Measurements from ENCODE around the gene ASMTL.
"Not testable (repeated sequence)": the region's sequence is repeated elsewhere in the genome, so short reads cannot be mapped to it uniquely, and the experiment has no call there.

The ASMTL gene

GRCh38 chrX:1444561-1445500 lies 7.9 kb downstream of the ASMTL start:
- peaks cover 66 to 77% of the 10 kb centered on the region in 2 donors for H3K36me3 Mint-ChIP-seq

GRCh38 chrX:1443496-1444075 lies 9.1 kb downstream of the ASMTL start:
- Mint-ChIP-seq H3K27me3 (no peaks in the 10 kb centered on the region), H3K9me3 (peaks cover 23 to 31% of the 10 kb centered on the region in 2 donors), H3K36me3 (peaks cover 63 to 77% of the 10 kb centered on the region in 2 donors), H3K27ac (no peak overlapping the region), H3K4me3 (no peak overlapping the region), H3K4me1 (peaks cover 26 to 39% of the 10 kb centered on the region in 2 donors)
- DNase-seq (no peak), ATAC-seq (replicated peaks) (no peak)

More at GRCh38 chrX:1444561-1445500, 7.9 kb downstream of the ASMTL start:
- Mint-ChIP-seq H3K4me3 (no peak overlapping the region), H3K4me1 (peaks cover 38 to 51% of the 10 kb centered on the region in 2 donors), H3K27me3 (no peaks in the 10 kb centered on the region), H3K9me3 (peaks cover 33 to 44% of the 10 kb centered on the region in 2 donors), H3K27ac (peak overlapping the region; percentile 67)
- ATAC-seq (replicated peaks) (no peak), DNase-seq (no peak)

GRCh38 chrX:1442724-1443367 lies 9.9 kb downstream of the ASMTL start:
- Mint-ChIP-seq H3K4me3 (no peak overlapping the region), H3K27ac (no peak overlapping the region), H3K4me1 (peaks cover 18 to 31% of the 10 kb centered on the region in 2 donors), H3K9me3 (peaks cover 16 to 24% of the 10 kb centered on the region in 2 donors), H3K36me3 (peaks cover 61 to 77% of the 10 kb centered on the region in 2 donors), H3K27me3 (no peaks in the 10 kb centered on the region)
- no peak for ATAC-seq (replicated peaks)
- DNase-seq = no peak

GRCh38 chrX:1442016-1442665 lies 10.6 kb downstream of the ASMTL start:
- peaks cover 61 to 77% of the 10 kb centered on the region in 2 donors for H3K36me3 Mint-ChIP-seq
- no peak for DNase-seq
- ATAC-seq (replicated peaks) = no peak
- peaks cover 11 to 24% of the 10 kb centered on the region in 2 donors for H3K4me1 Mint-ChIP-seq
- peaks cover 14 to 17% of the 10 kb centered on the region in 2 donors for H3K9me3 Mint-ChIP-seq
- H3K27me3 Mint-ChIP-seq = no peaks in the 10 kb centered on the region
- H3K27ac Mint-ChIP-seq = no peak overlapping the region
- H3K4me3 Mint-ChIP-seq = no peak overlapping the region

- peaks cover 14 to 15% of the 10 kb centered on the region in 2 donors for H3K9me3 Mint-ChIP-seq
- H3K27me3 Mint-ChIP-seq = no peaks in the 10 kb centered on the region
- DNase-seq (no peak), ATAC-seq (replicated peaks) (no peak)
- no peak overlapping the region for H3K4me3 Mint-ChIP-seq
- H3K27ac Mint-ChIP-seq = no peak overlapping the region
- peaks cover 61 to 77% of the 10 kb centered on the region in 2 donors for H3K36me3 Mint-ChIP-seq
- peaks cover 4 to 11% of the 10 kb centered on the region in 2 donors for H3K4me1 Mint-ChIP-seq
Measured at GRCh38 chrX:1440506-1440905, 12.2 kb downstream of the ASMTL start.

DNA sequence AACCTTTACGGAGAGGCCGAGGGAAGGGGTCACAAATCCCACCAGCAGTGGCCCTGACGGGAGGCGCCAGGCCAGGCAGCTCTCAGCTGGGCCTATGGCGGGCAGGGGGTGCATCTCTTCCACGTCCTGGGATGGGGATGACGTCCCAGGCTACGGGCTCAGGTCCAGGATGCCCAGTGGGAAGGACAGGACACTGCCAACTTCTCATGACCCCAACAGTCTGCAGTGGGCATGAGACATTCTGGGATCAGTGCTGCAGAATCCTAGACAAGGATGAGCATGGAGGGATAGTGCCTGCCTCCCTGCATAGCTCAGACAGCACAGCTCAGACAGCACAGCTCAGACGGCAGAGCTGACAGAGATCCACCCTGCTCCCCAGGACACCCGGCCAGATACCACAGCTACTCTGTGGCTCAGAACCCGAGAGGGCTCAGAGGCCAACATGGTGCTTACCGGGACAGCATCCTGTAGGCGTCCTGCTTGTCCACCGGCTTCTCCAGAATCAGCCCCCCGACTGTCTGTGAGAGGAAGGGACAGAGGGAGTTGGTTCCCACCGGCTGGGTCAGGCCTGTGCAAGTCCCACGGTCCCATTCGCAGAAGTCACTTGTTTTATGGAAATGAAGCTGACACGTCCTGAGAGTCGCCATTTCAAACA lies 17.3 kb downstream of the ASMTL start:
- Mint-ChIP-seq H3K4me3 (no peak overlapping the region), H3K36me3 (peaks cover 50 to 70% of the 10 kb centered on the region in 2 donors), H3K9me3 (no peaks in the 10 kb centered on the region), H3K27me3 (no peaks in the 10 kb centered on the region), H3K4me1 (no peaks in the 10 kb centered on the region), H3K27ac (no peak overlapping the region)
- no peak for ATAC-seq (replicated peaks)
- no peak for DNase-seq

DNA sequence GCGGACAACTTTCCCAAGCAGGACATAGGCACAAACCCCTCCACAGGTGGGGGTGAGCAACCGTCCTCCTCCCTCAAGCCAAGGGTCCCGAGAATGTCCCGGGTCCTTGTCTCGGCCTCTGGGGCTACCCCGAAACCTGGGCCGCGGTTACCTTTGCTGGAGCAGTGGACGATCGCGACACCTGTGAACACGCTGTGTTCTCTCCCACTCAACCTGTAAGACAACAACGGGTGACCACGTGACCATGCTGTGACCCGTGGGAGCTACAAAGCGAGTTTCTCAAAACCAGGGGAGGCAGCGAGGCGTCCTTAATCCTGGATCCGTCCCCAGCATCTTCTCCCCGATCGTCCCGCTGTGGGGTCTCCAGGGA lies 17.9 kb downstream of the ASMTL start:
- Mint-ChIP-seq H3K36me3 (peaks cover 54 to 68% of the 10 kb centered on the region in 2 donors), H3K4me3 (no peak overlapping the region), H3K9me3 (no peaks in the 10 kb centered on the region), H3K27ac (no peak overlapping the region), H3K27me3 (no peaks in the 10 kb centered on the region), H3K4me1 (no peaks in the 10 kb centered on the region)
- DNase-seq (no peak), ATAC-seq (replicated peaks) (no peak)

- Mint-ChIP-seq H3K27ac (peak overlapping the region; percentile 86), H3K9me3 (no peaks in the 10 kb centered on the region), H3K4me3 (no peak overlapping the region), H3K27me3 (no peaks in the 10 kb centered on the region), H3K4me1 (no peaks in the 10 kb centered on the region), H3K36me3 (peaks cover 47 to 58% of the 10 kb centered on the region in 2 donors)
- ATAC-seq (replicated peaks) (no peak), DNase-seq (no peak)
Measured at GRCh38 chrX:1433646-1434357, 18.9 kb downstream of the ASMTL start.

DNA sequence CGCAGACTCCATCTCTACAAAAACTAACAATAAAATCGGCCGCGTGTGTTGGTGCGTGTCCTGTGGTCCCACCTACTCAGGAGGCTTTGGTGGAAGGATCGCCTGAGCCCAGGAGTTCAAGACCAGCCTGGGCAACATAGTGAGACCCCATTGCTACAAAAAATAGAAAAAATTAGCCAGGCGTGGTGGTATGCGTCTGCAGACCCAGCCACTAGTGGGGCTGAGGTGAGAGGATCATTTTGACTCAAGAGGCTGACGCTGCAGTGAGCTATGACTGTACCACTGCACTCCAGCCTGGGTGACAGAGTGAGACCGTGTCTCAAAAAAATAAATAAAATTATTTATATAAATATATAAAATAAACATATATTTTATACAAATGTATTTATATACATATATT lies 22.3 kb downstream of the ASMTL start:
- no peaks in the 10 kb centered on the region for H3K4me1 Mint-ChIP-seq
- H3K27me3 Mint-ChIP-seq = no peaks in the 10 kb centered on the region
- H3K27ac Mint-ChIP-seq = no peak overlapping the region
- H3K4me3 Mint-ChIP-seq = no peak overlapping the region
- no peaks in the 10 kb centered on the region for H3K9me3 Mint-ChIP-seq
- H3K36me3 Mint-ChIP-seq = peaks cover 47 to 52% of the 10 kb centered on the region in 2 donors
- DNase-seq = no peak
- peak; percentile 60 to 67 for ATAC-seq (replicated peaks)

DNA sequence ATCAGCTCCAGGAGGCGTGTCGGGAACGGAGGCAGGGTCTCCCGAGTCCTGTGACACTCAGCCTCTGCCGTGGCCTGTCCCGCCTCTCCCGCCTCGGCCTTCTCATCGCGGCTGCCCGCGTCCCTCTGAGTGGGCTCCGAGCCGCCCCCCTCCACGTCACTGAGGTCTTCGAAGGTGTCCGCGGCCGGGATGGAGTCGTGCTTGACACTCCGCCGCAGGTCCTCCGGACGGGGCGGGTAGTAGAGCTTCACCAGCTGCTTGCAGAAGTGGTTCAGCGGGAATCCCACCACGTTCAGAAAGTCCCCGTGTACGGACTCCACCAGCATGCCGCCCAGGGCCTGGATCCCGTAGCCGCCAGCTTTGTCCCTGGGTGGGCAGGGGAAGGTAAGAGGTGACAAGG lies 25.0 kb downstream of the ASMTL start:
- Mint-ChIP-seq H3K27me3 (no peaks in the 10 kb centered on the region), H3K9me3 (peaks cover 16 to 19% of the 10 kb centered on the region in 2 donors), H3K4me1 (peaks cover 0 to 7% of the 10 kb centered on the region in 2 donors), H3K27ac (no peak overlapping the region), H3K36me3 (peaks cover 62 to 64% of the 10 kb centered on the region in 2 donors), H3K4me3 (no peak overlapping the region)
- no peak for ATAC-seq (replicated peaks)
- no peak for DNase-seq

DNA sequence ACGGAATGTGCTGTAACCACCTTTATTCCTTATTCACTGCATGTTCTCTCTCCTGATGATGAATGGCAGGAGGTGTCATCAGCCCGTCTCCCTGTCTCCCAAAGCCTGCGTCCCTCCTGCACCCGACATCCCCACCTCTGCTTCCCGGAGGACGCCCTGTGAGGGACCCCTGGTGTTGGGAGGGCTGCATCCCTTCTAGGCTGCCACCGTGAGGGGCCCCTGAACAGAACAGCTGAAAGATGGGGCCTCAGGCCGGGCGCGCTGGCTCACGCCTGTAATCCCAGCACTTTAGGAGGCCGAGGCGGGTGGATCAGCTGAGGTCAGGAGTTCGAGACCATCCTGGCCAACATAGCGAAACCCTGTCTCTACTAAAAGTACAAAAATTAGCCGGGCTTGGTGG lies 26.4 kb downstream of the ASMTL start:
- not testable (repeated sequence) for H3K4me3 Mint-ChIP-seq; H3K4me1 Mint-ChIP-seq; H3K27ac Mint-ChIP-seq; H3K27me3 Mint-ChIP-seq; ATAC-seq (replicated peaks); DNase-seq
- peaks cover 19% of the 10 kb centered on the region in 2 donors for H3K9me3 Mint-ChIP-seq
- peaks cover 67% of the 10 kb centered on the region in 2 donors for H3K36me3 Mint-ChIP-seq

DNA sequence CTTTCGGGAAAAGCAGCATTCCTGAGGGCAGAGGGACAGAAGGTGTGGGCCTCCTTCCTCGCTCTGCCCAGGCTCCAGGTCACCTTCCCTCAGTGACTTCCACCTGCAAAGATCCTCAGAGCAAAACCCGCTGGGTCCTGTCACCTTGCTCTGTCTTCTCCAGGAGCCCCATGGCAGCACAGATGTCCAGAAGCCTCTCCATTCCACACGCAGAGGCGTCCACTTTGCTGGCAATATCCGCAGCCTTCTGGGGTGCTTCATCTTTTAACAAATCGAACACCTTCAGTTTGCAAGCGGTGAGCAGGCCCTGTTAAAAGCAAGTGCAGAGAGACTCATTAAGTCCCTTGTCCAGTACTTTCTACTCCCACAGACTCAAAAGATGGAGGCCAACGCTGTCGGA lies 27.3 kb downstream of the ASMTL start:
- Mint-ChIP-seq H3K36me3 (peaks cover 71 to 72% of the 10 kb centered on the region in 2 donors), H3K27me3 (no peaks in the 10 kb centered on the region), H3K27ac (no peak overlapping the region), H3K4me3 (no peak overlapping the region), H3K9me3 (peaks cover 19% of the 10 kb centered on the region in 2 donors), H3K4me1 (peaks cover 2 to 7% of the 10 kb centered on the region in 2 donors)
- DNase-seq (no peak), ATAC-seq (replicated peaks) (no peak)

GRCh38 chrX:1424147-1424851 lies 28.4 kb downstream of the ASMTL start:
- Mint-ChIP-seq H3K4me3 (peak overlapping the region in 1 of 2 donors; percentile 20), H3K27me3 (no peaks in the 10 kb centered on the region), H3K9me3 (peaks cover 24 to 25% of the 10 kb centered on the region in 2 donors), H3K27ac (peak overlapping the region; percentile 11), H3K36me3 (peaks cover 74 to 79% of the 10 kb centered on the region in 2 donors), H3K4me1 (peaks cover 7 to 11% of the 10 kb centered on the region in 2 donors)
- ATAC-seq (replicated peaks) (no peak), DNase-seq (no peak)
